SHP77 (cell line): ENCODE results near the gene IRF8.

Source experiments
- DNase-seq, 2 experiments: peaks; one replicate each; lab custom pipeline; 2025; lab: John Stamatoyannopoulos, UW

The IRF8 gene

GRCh38 chr16:85958731-85959130 lies 59.8 kb downstream of the IRF8 start:
- no peak for DNase-seq

DNA sequence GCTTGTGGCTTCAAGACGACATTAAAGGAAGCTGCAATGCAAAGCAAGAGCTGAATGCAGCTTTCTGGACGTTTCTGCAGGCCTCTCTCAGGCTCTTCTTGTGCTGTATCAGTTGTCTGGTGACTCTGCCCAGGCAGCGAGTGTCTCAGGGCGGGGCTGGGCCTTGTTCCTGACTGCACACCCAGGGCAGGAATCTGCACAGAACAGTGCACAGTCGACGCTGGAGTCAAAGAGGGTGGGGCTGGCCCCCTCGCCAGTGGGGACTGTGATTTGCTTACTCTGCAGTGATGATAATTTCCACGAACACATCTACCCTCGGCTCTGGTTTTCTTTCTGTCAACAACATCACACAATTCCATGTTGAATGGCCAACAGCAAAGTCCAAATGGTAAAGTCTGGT lies 60.7 kb downstream of the IRF8 start:
- DNase-seq, result no peak

DNA sequence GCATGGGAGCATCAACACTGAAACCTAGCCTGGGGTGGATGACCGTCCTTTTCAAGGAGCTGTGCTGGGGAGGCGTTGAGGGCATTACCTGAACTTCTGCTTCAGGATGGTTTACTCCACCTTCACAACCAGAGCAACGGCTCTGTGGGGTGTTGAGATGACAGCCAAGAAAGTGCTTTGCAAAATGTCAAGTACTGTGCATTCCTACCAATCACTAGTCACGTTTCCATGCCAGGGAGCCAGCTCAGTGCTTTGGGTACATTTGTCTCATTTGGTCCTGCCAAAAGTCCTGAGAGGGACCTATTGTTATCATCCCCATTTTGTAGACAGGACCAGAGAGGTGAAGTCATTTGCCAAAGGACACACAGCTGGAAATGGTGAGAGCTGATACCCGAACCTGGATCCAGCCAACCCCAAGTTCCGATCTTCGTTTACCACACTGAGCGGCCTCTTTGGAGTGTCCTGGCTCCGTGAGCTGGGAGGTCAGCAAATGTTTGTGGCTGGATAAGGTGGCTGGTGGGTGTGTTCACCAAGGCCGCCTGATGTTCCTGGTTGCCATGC lies 61.6 kb downstream of the IRF8 start:
- no peak for DNase-seq

DNA sequence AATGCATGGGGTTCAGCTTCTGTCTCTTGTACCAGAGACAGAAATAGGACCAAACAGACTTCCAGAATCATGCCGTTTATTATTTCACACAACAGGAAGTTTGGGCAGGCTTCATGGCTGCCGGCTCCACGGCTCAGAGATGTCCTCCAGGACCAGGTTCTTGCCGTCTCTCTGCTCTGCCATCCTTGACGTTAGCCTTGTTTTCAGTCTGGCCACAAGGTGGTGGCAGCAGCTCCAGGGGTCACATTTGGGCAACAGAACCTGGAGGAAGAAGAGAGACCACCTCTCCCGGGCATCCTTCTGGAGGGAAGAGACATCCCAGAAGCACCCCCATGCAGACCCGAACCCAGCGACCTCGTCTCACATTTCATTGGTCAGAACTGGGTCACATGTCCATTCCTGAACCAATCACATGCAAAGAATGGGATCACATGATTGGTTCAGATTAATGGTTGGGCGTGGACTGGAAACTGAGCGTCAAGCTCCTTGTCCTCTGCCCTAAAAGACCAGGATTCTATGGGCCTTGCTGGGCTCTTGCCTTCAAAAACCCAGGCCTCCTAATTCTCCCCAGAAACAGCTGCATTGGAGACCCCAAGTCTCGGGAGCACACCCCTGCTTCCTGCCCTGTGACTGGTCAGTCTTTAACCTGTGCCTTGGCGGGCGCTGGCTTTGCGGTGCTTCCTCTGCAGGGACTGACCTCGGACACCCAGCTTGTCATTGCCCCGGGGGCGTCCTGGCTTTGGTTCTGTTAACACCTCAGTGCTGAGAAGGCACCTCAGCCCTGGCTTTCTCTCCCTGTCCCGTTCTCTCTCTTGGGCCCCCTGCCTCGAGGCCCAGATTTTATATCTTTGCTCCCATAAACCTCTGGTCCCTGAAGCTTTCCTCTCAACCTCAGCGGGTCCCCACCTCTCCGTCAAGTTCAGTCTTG lies 63.3 kb downstream of the IRF8 start:
- no peak for DNase-seq

GRCh38 chr16:85963753-85964285 lies 64.9 kb downstream of the IRF8 start:
- DNase-seq, result no peak

- DNase-seq, result no peak
Measured at GRCh38 chr16:85965125-85965524, 66.2 kb downstream of the IRF8 start.

- no peak for DNase-seq
Measured at GRCh38 chr16:85967111-85967510, 68.1 kb downstream of the IRF8 start.

DNA sequence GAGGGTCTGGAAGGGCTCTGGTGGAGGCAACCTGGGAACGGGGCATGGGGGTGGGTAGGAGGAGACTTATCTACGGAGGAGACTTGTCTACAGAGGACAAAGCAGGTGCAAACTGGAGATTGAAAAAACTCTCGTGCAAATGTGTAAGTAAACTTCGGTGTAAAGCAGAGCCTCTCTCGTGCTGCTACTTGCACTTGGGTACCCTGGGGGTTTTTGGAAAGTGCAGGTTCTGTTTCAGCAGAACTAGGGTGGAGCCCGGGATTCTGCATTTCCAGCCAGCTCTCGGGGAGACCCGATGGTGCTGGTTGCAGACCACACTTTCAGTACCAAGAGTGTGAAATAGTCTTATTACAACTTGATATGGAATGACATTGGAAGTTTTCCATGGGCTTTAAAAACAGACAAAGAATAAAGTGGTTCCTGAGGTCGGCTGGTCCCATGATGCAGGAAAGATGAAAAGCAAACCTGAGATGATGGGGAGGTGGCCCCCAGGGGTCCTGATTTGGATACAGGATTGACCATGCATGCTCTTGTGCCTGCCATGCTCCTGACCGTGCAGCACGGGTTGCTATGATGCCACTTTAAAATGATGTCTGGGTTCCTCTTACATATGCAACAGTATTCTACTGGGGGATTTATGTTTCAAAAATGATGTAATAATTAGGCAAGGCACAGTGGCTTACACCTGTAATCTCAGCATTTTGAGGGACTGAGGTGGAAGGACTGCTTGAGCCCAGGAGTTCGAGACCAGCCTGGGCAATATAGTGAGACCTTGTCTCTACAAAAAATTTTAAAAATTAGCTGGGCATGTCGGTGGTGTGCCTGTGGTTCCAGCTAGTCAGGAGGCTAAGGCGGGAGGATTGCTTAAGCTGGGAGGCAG lies 69.3 kb downstream of the IRF8 start:
- DNase-seq, result no peak

DNA sequence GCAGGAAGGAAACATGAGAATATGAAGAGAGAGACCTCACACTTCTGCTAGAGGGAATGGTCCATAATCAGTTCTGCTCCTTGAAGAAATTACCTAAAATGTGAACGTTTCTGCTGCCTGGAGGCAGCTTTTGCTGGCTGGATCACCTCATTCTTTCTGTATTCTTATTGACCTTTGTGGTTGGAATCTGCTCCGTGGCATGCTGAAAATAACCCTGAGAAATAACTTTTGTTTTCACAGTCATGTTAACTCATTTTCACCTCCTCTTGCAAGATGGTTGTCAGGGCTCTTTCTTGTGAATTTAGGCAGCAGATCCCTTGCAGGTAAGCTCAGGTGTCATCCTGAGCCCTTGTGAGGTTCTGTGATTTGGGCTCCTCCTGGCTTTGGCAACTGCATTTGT lies 70.2 kb downstream of the IRF8 start:
- no peak for DNase-seq

DNA sequence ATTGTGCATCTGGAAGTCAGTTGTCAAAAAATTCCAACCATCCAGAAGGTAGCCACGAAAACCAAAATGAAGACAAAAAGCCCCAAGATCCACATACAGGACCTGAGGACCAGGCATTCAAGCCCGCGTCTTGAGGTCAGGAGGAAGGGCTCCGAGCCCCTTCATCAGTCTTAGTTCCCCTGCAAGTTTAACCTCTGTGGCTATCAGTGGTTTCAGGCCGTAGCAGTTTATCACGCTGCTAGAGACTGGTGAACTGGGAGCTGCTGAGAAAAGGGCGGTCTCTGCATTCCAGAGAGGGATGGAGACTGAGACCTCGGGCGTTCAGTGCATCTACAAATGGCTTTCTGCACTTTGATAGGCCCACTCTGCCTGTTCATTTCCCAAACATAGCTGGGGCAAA lies 70.6 kb downstream of the IRF8 start:
- no peak for DNase-seq

DNA sequence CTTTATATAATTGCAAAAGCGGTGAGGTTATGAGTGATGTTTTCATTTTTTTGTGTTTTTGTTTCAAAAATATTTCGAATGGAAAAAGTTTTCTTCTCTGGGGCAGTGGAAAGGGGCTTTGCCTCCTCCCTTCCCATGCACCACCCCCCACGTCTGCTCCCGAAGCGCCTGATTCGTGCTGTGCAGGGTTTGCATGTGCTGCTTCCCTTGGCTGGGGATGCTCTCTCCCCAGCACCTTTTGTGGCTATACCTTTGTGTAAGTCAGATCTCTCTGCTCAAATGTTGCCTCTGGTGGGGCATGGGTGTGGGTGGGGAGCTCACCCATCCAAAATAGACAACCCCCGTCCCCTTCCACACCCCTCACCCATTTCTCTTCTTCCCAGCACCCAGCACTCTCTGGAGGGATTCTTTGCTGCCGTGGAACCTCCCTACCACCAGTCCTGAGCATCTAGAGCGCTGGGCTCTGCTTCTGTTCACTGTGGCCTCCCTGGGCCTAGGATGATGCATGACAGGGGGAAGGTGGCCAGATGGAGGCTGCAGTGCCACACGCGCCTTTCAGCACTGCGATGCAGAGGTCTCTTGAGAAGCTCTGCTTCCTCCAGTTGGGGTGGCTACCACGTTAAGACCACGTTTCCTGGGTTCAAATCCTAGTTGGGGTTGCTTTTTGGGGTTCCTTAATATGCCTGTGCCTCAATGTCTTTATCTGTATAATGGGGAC lies 71.2 kb downstream of the IRF8 start:
- DNase-seq, result no peak

DNA sequence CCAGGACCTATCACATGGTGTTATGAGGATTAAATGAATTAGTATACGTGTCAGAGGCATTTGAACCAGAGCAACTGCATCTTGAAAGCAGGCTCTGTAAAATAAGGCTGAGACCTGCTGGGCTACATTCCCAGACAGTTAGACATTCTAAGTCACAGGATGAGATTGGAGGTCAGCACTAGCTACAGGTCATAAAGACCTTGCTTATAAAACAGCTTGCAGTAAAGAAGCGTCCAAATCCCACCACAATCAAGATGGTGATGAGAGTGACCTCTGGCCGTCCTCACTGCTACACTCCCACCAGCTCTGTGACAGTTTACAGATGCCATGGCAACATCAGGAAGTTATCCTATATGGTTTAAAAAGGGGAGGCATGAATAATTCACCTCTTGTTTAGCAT lies 71.8 kb downstream of the IRF8 start:
- DNase-seq, result no peak
